HUES48 (cell line): Measurements from ENCODE around the gene PLCH1.

ENCODE experiments used
- H3K27ac ChIP-seq: one replicate; pipeline ENCODE4 v1.7.0; 2013; ENCODE audit warnings: low read depth, low read length, inconsistent platforms
- H3K27me3 ChIP-seq: 2 replicates; pipeline ENCODE4 v1.6.1; 2013; ENCODE audit warnings: mild to moderate bottlenecking, low read length; ENCODE audit not compliant: control insufficient read depth, insufficient read depth
- H3K36me3 ChIP-seq: 2 replicates; pipeline ENCODE4 v1.6.1; 2013; ENCODE audit warnings: low read length; ENCODE audit not compliant: control insufficient read depth, insufficient read depth
- H3K4me1 ChIP-seq: 2 replicates; pipeline ENCODE4 v1.6.1; 2013; ENCODE audit warnings: mild to moderate bottlenecking, low read length; ENCODE audit not compliant: control insufficient read depth, insufficient read depth
- H3K4me3 ChIP-seq: 2 replicates; pipeline ENCODE4 v1.5.1; 2013; ENCODE audit warnings: mild to moderate bottlenecking, low read depth, low read length
- H3K9ac ChIP-seq: 2 replicates; pipeline ENCODE4 v1.6.1; 2013; ENCODE audit warnings: mild to moderate bottlenecking, low read depth, low read length, moderate library complexity
- H3K9me3 ChIP-seq: 2 replicates; pipeline ENCODE4 v1.6.1; 2013; ENCODE audit warnings: low read length; ENCODE audit not compliant: control insufficient read depth, insufficient read depth

The PLCH1 gene

GRCh38 chr3:155744626-155745324 is at the start of gene PLCH1:
Gene PLCH1 (minus strand): TSS chr3:155745071. CDS start chr3:155704224, 40,847 bp downstream.
- H3K9me3 ChIP-seq, result no peaks in the 10 kb centered on the region
- H3K4me1 ChIP-seq, result peaks cover 39% of the 10 kb centered on the region
- peak within 1 kb of the TSS; percentile 88 for H3K4me3 ChIP-seq
- no peaks in the 10 kb centered on the region for H3K27me3 ChIP-seq
- H3K27ac ChIP-seq, result peak within 1 kb of the TSS; percentile 84
- no peaks in the 10 kb centered on the region for H3K36me3 ChIP-seq
- H3K9ac ChIP-seq, result peak within 1 kb of the TSS; percentile 59

GRCh38 chr3:155792532-155792931 is 47.7 kb upstream of the PLCH1 start:
- Histone ChIP-seq H3K27me3 (no peaks in the 10 kb centered on the region), H3K9ac (no peak overlapping the region), H3K9me3 (no peaks in the 10 kb centered on the region), H3K4me1 (peaks cover 11% of the 10 kb centered on the region), H3K4me3 (no peak overlapping the region), H3K27ac (no peak overlapping the region), H3K36me3 (no peaks in the 10 kb centered on the region)

- Histone ChIP-seq H3K9ac (no peak overlapping the region), H3K36me3 (no peaks in the 10 kb centered on the region), H3K9me3 (no peaks in the 10 kb centered on the region), H3K4me3 (no peak overlapping the region), H3K27me3 (no peaks in the 10 kb centered on the region), H3K27ac (no peak overlapping the region), H3K4me1 (peaks cover 11% of the 10 kb centered on the region)
Measured at GRCh38 chr3:155791190-155791589, 46.3 kb upstream of the PLCH1 start.

- H3K9ac ChIP-seq, result no peak overlapping the region
- H3K36me3 ChIP-seq, result no peaks in the 10 kb centered on the region
- no peaks in the 10 kb centered on the region for H3K27me3 ChIP-seq
- H3K4me1 ChIP-seq, result peaks cover 11% of the 10 kb centered on the region
- no peak overlapping the region for H3K4me3 ChIP-seq
- H3K9me3 ChIP-seq, result no peaks in the 10 kb centered on the region
- peak overlapping the region; percentile 5 for H3K27ac ChIP-seq
Measured at GRCh38 chr3:155790272-155790925, 45.5 kb upstream of the PLCH1 start.

GRCh38 chr3:155785662-155786295 is 40.9 kb upstream of the PLCH1 start:
- Histone ChIP-seq H3K4me3 (no peak overlapping the region), H3K9me3 (no peaks in the 10 kb centered on the region), H3K9ac (no peak overlapping the region), H3K27me3 (no peaks in the 10 kb centered on the region), H3K4me1 (peaks cover 7% of the 10 kb centered on the region), H3K27ac (no peak overlapping the region), H3K36me3 (no peaks in the 10 kb centered on the region)

GRCh38 chr3:155782390-155782953 is 37.6 kb upstream of the PLCH1 start:
- Histone ChIP-seq H3K9me3 (no peaks in the 10 kb centered on the region), H3K4me1 (no peaks in the 10 kb centered on the region), H3K9ac (no peak overlapping the region), H3K36me3 (no peaks in the 10 kb centered on the region), H3K27me3 (no peaks in the 10 kb centered on the region), H3K27ac (no peak overlapping the region), H3K4me3 (no peak overlapping the region)

GRCh38 chr3:155780291-155780690 is 35.4 kb upstream of the PLCH1 start:
- Histone ChIP-seq H3K9me3 (no peaks in the 10 kb centered on the region), H3K36me3 (no peaks in the 10 kb centered on the region), H3K4me3 (no peak overlapping the region), H3K27me3 (no peaks in the 10 kb centered on the region), H3K9ac (no peak overlapping the region), H3K27ac (no peak overlapping the region), H3K4me1 (no peaks in the 10 kb centered on the region)

GRCh38 chr3:155778462-155778861 is 33.6 kb upstream of the PLCH1 start:
- no peak overlapping the region for H3K9ac ChIP-seq
- no peak overlapping the region for H3K27ac ChIP-seq
- no peaks in the 10 kb centered on the region for H3K4me1 ChIP-seq
- H3K4me3 ChIP-seq, result no peak overlapping the region
- no peaks in the 10 kb centered on the region for H3K36me3 ChIP-seq
- H3K27me3 ChIP-seq, result no peaks in the 10 kb centered on the region
- H3K9me3 ChIP-seq, result no peaks in the 10 kb centered on the region

GRCh38 chr3:155772801-155773200 is 27.9 kb upstream of the PLCH1 start:
- Histone ChIP-seq H3K36me3 (0 out of 2 replicates have a peak, but pooled peaks cover 3% of the 10 kb centered on the region), H3K4me1 (no peaks in the 10 kb centered on the region), H3K9me3 (no peaks in the 10 kb centered on the region), H3K27ac (no peak overlapping the region), H3K4me3 (no peak overlapping the region), H3K9ac (no peak overlapping the region), H3K27me3 (no peaks in the 10 kb centered on the region)

GRCh38 chr3:155771126-155771525 is 26.3 kb upstream of the PLCH1 start:
- H3K9me3 ChIP-seq, result no peaks in the 10 kb centered on the region
- H3K4me3 ChIP-seq, result no peak overlapping the region
- H3K36me3 ChIP-seq, result 0 out of 2 replicates have a peak, but pooled peaks cover 3% of the 10 kb centered on the region
- H3K9ac ChIP-seq, result no peak overlapping the region
- H3K4me1 ChIP-seq, result no peaks in the 10 kb centered on the region
- no peaks in the 10 kb centered on the region for H3K27me3 ChIP-seq
- H3K27ac ChIP-seq, result no peak overlapping the region

- no peaks in the 10 kb centered on the region for H3K4me1 ChIP-seq
- H3K4me3 ChIP-seq, result no peak overlapping the region
- H3K9me3 ChIP-seq, result no peaks in the 10 kb centered on the region
- 0 out of 2 replicates have a peak, but pooled peaks cover 3% of the 10 kb centered on the region for H3K36me3 ChIP-seq
- H3K27me3 ChIP-seq, result no peaks in the 10 kb centered on the region
- H3K27ac ChIP-seq, result no peak overlapping the region
- H3K9ac ChIP-seq, result no peak overlapping the region
Measured at GRCh38 chr3:155766206-155766605, 21.3 kb upstream of the PLCH1 start.
